ENCODE measurements around the gene FGB.

FGB gene

DNA sequence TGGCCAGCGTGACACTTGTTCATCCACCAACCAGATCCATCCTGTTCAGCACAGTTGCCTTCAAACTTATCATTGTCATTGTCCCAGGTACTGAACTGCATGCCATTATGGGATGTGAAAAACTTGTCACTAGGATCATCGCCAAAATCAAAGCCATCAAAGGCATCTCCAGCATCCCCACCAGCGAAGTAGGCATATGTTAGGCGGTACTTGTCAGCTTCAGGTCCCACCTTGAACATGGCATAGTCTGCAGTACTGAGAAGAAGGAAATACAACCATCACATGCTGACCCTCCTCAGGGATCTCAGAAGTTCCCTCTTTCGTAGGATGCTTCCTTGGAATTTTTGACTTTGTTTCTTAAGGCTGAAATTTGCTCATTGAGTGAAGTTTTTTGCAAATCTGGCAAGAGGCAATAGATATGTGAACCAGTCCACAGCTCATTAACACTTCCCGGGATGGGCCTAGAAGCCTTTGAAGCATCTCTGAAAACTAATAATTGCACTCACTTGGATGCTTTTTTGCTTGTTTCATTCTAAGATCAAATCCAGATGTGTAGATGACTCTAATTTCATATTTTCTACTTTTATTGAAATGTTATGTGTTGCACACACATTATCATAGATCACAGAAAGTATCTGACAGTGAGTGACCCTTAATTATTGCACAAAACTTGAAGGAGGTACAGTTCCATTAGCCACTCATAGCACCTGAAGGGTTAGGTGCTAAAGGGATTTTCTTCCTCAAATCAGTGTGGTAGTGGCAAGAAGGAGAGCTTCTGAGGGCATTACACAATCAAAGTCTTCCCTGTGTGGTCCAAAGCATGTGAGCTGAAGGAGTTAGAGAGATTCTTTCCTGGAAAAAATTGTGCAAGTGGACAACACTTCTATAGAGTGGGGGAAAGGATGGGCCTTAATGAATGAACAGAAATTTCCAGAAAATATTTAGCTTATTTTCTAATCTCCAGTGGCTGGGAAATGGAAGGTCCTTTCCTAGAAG lies 44.2 kb downstream of the FGB start:
- Mint-ChIP-seq H3K4me1 (no peaks in the 10 kb centered on the region), H3K4me3 (no peak overlapping the region), H3K36me3 (ENCODE audit: low read depth) (no peaks in the 10 kb centered on the region), H3K9me3 (no peaks in the 10 kb centered on the region), H3K27me3 (ENCODE audit: low read depth) (peaks cover 13% of the 10 kb centered on the region), H3K27ac (no peak overlapping the region)
- TF ChIP-seq, protein P1, sequence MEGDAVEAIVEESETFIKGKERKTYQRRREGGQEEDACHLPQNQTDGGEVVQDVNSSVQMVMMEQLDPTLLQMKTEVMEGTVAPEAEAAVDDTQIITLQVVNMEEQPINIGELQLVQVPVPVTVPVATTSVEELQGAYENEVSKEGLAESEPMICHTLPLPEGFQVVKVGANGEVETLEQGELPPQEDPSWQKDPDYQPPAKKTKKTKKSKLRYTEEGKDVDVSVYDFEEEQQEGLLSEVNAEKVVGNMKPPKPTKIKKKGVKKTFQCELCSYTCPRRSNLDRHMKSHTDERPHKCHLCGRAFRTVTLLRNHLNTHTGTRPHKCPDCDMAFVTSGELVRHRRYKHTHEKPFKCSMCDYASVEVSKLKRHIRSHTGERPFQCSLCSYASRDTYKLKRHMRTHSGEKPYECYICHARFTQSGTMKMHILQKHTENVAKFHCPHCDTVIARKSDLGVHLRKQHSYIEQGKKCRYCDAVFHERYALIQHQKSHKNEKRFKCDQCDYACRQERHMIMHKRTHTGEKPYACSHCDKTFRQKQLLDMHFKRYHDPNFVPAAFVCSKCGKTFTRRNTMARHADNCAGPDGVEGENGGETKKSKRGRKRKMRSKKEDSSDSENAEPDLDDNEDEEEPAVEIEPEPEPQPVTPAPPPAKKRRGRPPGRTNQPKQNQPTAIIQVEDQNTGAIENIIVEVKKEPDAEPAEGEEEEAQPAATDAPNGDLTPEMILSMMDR (IDR thresholded peaks at IDR 0.05; ENCODE audit: unreplicated experiment in 3 of 3): no peak

DNA sequence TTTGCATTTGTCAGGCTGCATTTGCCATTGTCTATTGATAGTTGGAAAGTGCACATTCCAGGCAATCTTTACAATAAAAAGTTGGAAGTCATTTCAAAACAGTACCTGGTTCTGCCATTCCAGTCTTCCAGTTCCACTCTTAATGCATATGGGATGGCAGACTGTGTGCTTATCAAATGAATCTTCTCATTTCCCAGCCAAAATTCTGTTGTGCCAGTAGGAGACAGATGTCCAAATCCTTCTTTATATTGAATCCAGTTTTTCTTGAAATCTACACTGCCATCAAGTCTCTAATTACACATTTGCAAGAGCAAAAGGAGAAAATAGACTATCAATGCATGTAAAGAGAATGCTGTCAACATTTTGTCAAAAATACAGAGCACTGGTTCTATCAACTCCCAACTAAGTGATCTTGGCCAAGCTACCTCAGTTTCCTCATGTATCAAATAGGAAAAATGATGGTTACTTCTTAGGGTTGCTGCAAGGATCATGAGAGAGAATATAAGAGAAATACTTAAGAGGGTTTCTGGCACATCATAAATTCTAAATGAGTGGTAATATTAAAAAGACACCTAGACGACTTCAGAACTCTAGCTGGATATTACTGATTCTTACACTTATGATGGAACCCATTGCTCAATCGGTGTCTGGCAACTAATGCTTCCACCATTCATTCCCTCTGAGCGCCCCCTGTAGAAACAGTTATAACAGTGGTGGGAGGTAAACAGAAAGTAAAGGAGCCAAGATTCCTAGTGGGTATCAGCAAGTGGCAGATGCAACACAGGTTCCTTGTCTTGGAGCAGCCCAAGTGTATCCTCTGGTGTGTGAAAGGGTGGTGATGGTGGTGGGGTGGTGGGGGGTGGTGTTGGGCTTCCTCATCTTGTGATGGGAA lies 45.8 kb downstream of the FGB start:
- no peaks in the 10 kb centered on the region for H3K4me1 Mint-ChIP-seq
- H3K27me3 Mint-ChIP-seq (ENCODE audit: low read depth): peaks cover 13% of the 10 kb centered on the region
- H3K9me3 Mint-ChIP-seq: no peaks in the 10 kb centered on the region
- H3K4me3 Mint-ChIP-seq: no peak overlapping the region
- H3K36me3 Mint-ChIP-seq (ENCODE audit: low read depth): no peaks in the 10 kb centered on the region
- TF ChIP-seq, protein P1 (IDR thresholded peaks at IDR 0.05; ENCODE audit: unreplicated experiment in 3 of 3): no peak
- H3K27ac Mint-ChIP-seq: no peak overlapping the region

DNA sequence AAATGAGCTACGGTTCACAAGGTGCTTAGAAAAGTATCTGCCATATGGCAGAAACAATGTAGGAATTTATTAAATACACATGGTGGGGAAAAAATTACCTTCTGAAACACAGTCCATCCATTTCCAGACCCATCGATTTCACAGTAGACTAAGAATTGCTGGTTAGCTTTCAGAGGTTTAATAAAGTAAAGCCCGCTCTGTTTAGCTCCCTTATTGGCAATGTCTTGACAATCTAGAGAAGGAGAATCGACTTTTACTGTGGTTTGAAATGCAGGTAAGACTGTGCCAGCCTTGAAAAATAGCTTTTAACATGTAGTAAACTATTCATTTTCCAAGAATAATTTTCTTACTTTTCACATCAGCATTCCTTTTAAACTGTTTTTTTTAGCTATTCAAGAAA lies 46.7 kb downstream of the FGB start:
- Mint-ChIP-seq H3K4me3 (no peak overlapping the region), H3K27ac (no peak overlapping the region)

DNA sequence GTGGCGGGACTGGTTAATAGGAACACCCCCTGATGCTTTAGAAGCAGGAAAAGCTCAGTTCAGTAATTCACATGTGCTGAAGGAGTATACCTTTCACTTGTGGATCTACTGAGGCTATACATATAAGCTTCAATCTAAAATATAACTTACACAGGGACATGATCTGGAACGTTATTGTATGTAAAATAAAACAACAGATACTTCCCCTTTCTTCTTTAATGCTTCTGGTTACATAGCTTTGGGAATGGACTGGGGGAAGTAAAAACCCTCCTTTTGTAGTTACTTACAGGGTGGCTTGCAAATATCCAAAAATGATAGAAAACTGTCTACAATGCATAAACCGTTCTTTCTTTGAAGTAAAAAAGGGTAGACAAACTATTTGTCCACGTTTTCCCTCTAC lies 47.8 kb downstream of the FGB start:
- H3K9me3 Mint-ChIP-seq: no peaks in the 10 kb centered on the region
- no peak overlapping the region for H3K27ac Mint-ChIP-seq
- H3K4me3 Mint-ChIP-seq: no peak overlapping the region
- H3K36me3 Mint-ChIP-seq (ENCODE audit: low read depth): no peaks in the 10 kb centered on the region
- no peaks in the 10 kb centered on the region for H3K4me1 Mint-ChIP-seq
- H3K27me3 Mint-ChIP-seq (ENCODE audit: low read depth): peaks cover 13% of the 10 kb centered on the region
- TF ChIP-seq, protein P1 (IDR thresholded peaks at IDR 0.05; ENCODE audit: unreplicated experiment in 3 of 3): no peak

More for the DNA sequence above, 46.7 kb downstream of the FGB start:
- TF ChIP-seq, protein P1 (IDR thresholded peaks at IDR 0.05; ENCODE audit: unreplicated experiment in 3 of 3): no peak
- Mint-ChIP-seq H3K27me3 (ENCODE audit: low read depth) (peaks cover 13% of the 10 kb centered on the region), H3K4me1 (no peaks in the 10 kb centered on the region), H3K9me3 (no peaks in the 10 kb centered on the region), H3K36me3 (ENCODE audit: low read depth) (no peaks in the 10 kb centered on the region)

DNA sequence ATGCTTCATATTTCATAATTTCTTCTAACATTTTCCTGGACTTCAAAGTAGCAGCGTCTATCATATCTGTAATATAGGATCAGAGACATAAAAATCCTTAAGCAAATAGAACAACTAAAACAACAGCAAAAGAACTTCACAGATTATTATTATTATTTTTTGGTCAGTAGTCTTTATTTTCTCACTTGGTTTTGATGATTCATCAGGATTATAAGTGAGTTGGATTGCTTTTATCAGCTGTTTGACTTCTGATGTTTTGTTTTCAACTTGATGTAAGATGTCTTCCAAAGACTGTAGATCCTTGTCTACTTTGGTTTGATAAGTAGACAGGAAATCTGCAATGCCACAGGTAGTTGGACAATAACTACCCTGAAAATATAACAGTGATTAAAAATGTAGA lies 49.0 kb downstream of the FGB start:
- Mint-ChIP-seq H3K27ac (no peak overlapping the region), H3K36me3 (ENCODE audit: low read depth) (no peaks in the 10 kb centered on the region), H3K4me1 (no peaks in the 10 kb centered on the region), H3K9me3 (no peaks in the 10 kb centered on the region), H3K4me3 (no peak overlapping the region), H3K27me3 (ENCODE audit: low read depth) (peaks cover 13% of the 10 kb centered on the region)
- TF ChIP-seq, protein P1 (IDR thresholded peaks at IDR 0.05; ENCODE audit: unreplicated experiment in 3 of 3): no peak

All from nephron (organoid).